ENCODE data around the gene TET1. TPM values are rescaled to one million over a fixed set of nuclear protein-coding genes. Genes with fewer than 3 reads are reported as not detected.
A peak's percentile ranks its signal among the peaks of the same experiment; 100 is the strongest.

The TET1 gene
- total RNA-seq, 1 donor from 2014 or later = 67.3 TPM

DNA sequence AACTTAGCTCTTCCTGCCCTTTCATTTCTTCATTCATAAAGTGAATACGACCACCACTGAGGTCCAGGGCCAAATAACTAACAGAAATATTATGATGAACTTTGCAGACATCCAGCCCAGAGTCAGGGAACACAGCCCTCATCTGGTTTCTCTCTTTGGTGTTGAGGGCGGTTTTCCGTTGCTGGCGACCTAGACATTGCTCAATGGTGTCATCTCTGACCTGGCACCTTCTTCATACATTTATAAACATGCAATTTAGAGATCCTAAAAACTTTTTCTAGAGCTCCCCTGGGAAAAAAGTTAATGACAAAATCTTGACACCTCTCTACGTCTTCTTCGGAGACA lies 324 bp upstream of the TET1 start:
- Histone ChIP-seq H3K79me2 (ENCODE audit: low read depth) (peaks cover 47% of the 10 kb centered on the region), H3K9me3 (ENCODE audit: low read depth) (no peaks in the 10 kb centered on the region), H4K20me1 (ENCODE audit: low read depth) (peaks cover 22% of the 10 kb centered on the region), H3K36me3 (no peaks in the 10 kb centered on the region), H3K27ac (no peak overlapping the region), H3K9ac (no peak overlapping the region), H2AFZ (replicated peaks) (peak overlapping the region; percentile 4), H3F3A (ENCODE audit: low read depth) (peaks cover 19% of the 10 kb centered on the region), H3K4me1 (peaks cover 13% of the 10 kb centered on the region), H3K4me2 (peak overlapping the region; percentile 100), H3K4me3 (peak overlapping the region; percentile 89), H3K27me3 (no peaks in the 10 kb centered on the region)
- TF ChIP-seq EZH2 (IDR thresholded peaks at IDR 0.05) = no peak
- no peak for TF ChIP-seq EZH2phosphoT487 (IDR thresholded peaks at IDR 0.05)
- TF ChIP-seq, protein P1, sequence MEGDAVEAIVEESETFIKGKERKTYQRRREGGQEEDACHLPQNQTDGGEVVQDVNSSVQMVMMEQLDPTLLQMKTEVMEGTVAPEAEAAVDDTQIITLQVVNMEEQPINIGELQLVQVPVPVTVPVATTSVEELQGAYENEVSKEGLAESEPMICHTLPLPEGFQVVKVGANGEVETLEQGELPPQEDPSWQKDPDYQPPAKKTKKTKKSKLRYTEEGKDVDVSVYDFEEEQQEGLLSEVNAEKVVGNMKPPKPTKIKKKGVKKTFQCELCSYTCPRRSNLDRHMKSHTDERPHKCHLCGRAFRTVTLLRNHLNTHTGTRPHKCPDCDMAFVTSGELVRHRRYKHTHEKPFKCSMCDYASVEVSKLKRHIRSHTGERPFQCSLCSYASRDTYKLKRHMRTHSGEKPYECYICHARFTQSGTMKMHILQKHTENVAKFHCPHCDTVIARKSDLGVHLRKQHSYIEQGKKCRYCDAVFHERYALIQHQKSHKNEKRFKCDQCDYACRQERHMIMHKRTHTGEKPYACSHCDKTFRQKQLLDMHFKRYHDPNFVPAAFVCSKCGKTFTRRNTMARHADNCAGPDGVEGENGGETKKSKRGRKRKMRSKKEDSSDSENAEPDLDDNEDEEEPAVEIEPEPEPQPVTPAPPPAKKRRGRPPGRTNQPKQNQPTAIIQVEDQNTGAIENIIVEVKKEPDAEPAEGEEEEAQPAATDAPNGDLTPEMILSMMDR (IDR thresholded peaks at IDR 0.05) = no peak
- Mint-ChIP-seq H3K36me3 (peaks cover 4% of the 10 kb centered on the region), H3K4me1 (peaks cover 29% of the 10 kb centered on the region), H3K27ac (peak overlapping the region; percentile 4), H3K4me3 (peak overlapping the region; percentile 95), H3K27me3 (ENCODE audit: insufficient read depth, low read depth) (peaks cover 4% of the 10 kb centered on the region), H3K9me3 (no peaks in the 10 kb centered on the region)
- DNase-seq (ENCODE audit: low spot score) = no peak

DNA sequence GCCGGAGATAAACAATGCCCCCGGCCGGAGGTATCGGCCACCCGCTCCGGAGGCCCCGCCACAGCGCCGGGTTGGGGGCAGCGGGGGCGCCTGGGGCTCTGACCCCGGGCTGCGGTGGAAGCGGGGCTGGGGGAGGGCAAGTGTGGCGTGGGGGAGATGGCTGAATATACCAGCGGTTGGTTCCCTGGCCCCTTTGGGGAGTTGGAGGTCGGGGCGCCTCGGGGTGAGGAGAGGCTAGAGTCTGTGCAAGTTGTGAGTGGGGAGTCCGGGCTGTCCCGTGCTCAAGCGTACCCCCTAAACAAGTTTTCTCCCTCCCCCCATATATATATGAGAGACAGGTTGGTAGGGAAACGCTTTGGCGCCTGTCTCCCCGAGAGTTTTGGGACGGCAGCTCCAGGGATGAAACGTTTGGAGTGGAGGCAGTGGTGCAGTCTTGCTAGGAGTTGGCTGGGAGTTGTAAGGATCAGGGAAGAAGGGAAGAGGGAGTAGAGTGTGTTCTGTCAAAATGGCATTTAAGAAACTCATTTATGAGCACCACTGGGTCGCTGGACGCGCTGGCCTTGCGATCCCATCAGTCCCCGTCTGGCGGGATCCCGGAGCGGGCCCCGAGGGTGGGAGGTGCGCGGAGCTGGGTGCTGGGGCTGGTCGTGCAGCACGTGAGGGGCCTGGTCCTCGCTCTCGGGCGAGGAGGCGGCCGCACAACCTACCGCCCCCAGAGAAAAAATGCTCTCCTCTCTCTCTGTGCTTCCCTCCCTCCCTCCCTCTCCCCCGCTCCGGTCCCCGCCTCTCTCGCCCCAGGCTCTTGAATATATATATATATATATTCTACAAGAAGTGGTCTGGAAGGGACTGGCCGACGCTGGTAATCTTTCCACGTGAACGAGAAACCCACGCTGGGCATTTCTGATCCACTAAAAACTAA lies 1.1 kb downstream of the TET1 start:
- Histone ChIP-seq H2AFZ (replicated peaks) (no peak overlapping the region), H3K27me3 (no peaks in the 10 kb centered on the region), H3K36me3 (no peaks in the 10 kb centered on the region), H3K4me3 (peak overlapping the region; percentile 89), H4K20me1 (ENCODE audit: low read depth) (peaks cover 36% of the 10 kb centered on the region), H3K4me1 (peaks cover 26% of the 10 kb centered on the region), H3K9me3 (ENCODE audit: low read depth) (no peaks in the 10 kb centered on the region), H3K79me2 (ENCODE audit: low read depth) (peaks cover 60% of the 10 kb centered on the region), H3F3A (ENCODE audit: low read depth) (peaks cover 19% of the 10 kb centered on the region), H3K9ac (peak overlapping the region; percentile 59), H3K27ac (no peak overlapping the region), H3K4me2 (peak overlapping the region; percentile 100)
- Mint-ChIP-seq H3K4me1 (peaks cover 42% of the 10 kb centered on the region), H3K27ac (peak overlapping the region; percentile 89), H3K36me3 (peaks cover 4% of the 10 kb centered on the region), H3K4me3 (peak overlapping the region; percentile 95), H3K9me3 (no peaks in the 10 kb centered on the region), H3K27me3 (ENCODE audit: insufficient read depth, low read depth) (peaks cover 4% of the 10 kb centered on the region)
- TF ChIP-seq EZH2phosphoT487 (IDR thresholded peaks at IDR 0.05) (no peak), EZH2 (IDR thresholded peaks at IDR 0.05) (no peak)
- TF ChIP-seq, protein P1 (IDR thresholded peaks at IDR 0.05) = no peak
- peak; percentile 50 for DNase-seq (ENCODE audit: low spot score)

DNA sequence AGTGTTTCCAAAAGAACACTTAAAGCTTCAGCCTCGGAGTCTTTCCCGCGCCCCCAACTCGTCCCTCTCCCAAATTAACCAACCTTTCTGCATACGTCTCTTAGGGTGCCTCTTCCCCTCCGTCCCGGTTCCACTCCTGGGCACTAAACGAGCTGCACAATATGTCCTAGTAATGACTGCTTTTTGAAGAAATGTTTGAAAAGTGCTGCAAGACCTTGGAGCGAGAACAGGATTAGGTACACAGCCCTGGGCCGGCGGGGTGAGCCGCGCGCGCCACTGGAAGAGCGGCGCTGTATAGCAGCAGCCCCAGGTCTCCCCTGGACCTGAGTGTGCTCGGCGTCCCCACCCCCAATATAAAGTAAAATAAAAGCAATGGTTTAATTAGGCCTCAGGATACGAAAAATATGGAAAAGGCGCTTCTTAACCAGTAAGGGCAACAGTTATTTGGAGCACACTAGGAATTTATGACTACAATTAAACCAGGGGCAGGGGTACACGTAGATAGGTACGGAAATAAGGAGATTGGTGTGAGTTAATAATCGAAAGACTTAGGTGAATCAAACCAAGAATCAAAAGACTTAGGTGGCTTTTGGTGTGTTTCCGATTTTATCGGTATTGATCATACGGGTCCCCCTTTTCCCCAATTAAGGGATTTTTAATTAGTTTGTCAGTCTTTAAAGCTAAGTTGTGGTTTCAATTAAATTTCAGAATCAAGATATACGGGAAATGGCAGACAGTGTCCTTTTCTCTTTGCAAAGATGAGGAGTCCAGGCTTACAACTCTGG lies 1.9 kb downstream of the TET1 start:
- Histone ChIP-seq H3K4me1 (peaks cover 28% of the 10 kb centered on the region), H3K9me3 (ENCODE audit: low read depth) (no peaks in the 10 kb centered on the region), H4K20me1 (ENCODE audit: low read depth) (peaks cover 45% of the 10 kb centered on the region), H3K27ac (no peak overlapping the region), H3K79me2 (ENCODE audit: low read depth) (peaks cover 69% of the 10 kb centered on the region), H3K27me3 (no peaks in the 10 kb centered on the region), H2AFZ (replicated peaks) (peak overlapping the region; percentile 86), H3K9ac (peak overlapping the region; percentile 59), H3F3A (ENCODE audit: low read depth) (peaks cover 19% of the 10 kb centered on the region), H3K4me2 (peak overlapping the region; percentile 100), H3K36me3 (no peaks in the 10 kb centered on the region), H3K4me3 (peak overlapping the region; percentile 89)
- Mint-ChIP-seq H3K4me1 (peaks cover 51% of the 10 kb centered on the region), H3K36me3 (peaks cover 10% of the 10 kb centered on the region), H3K27me3 (ENCODE audit: insufficient read depth, low read depth) (peaks cover 4% of the 10 kb centered on the region), H3K9me3 (no peaks in the 10 kb centered on the region), H3K4me3 (peak overlapping the region; percentile 95), H3K27ac (peak overlapping the region; percentile 89)
- TF ChIP-seq, protein P1 (IDR thresholded peaks at IDR 0.05) = peak; percentile 9
- TF ChIP-seq EZH2phosphoT487 (IDR thresholded peaks at IDR 0.05) = no peak
- DNase-seq (ENCODE audit: low spot score) = peak; percentile 70
